Lower leg skin (tissue), 4 donors: ENCODE data around the gene MAD1L1. TPM values are rescaled to one million over a fixed set of nuclear protein-coding genes. Genes with fewer than 3 reads are reported as not detected.
A peak's percentile ranks its signal among the peaks of the same experiment; 100 is the strongest.

Experiments used
- DNase-seq, 2 donors: peaks; one replicate each; pipeline ENCODE4 v3.0.0-alpha.2; 2019; ENCODE audit warnings: low spot score in 2 of 2
- H3K4me3 ChIP-seq: fragments of 200-600 bp; sonication (generic); 2 replicates; pipeline ENCODE4 v1.5.1; 2017; ENCODE audit warnings: mild to moderate bottlenecking, low read depth; ENCODE audit not compliant: poor library complexity, severe bottlenecking
- POLR2A ChIP-seq, 2 donors: fragments of 450-650 bp; IDR thresholded peaks; one replicate each; pipeline ENCODE4 v1.6.1; 2016 to 2017; ENCODE audit warnings: antibody characterized with exemption in 2 of 2, mild to moderate bottlenecking in 1 of 2, moderate library complexity in 1 of 2
- WGBS, 2 donors: methylation state at CpG; one replicate each; pipeline ENCODE4 v1.1.5; 2018; 5-methylcytosine and 5-hydroxymethylcytosine counted together
- intact Hi-C: fragments of 100-400 bp; cut with DNase I; formaldehyde crosslinking; loops from one replicate; pipeline ENCODE4 v1.15.0; 2023; ENCODE audit warnings: low total_unique reads
- total RNA-seq, 4 donors: library from RNA; depleted of rRNA; stranded (reverse); fragments of >200 nt; gene quantifications; one replicate each; pipeline ENCODE4 v1.1.0, GENCODE V29; 2016
- TF ChIP-seq, protein P1 (sequence below), 3 donors: fragments of 450-650 bp; IDR thresholded peaks; one replicate each; pipeline ENCODE4 v1.5.1; 2016; ENCODE audit warnings: antibody characterized with exemption in 3 of 3, mild to moderate bottlenecking in 3 of 3, moderate library complexity in 2 of 3

MAD1L1 gene
- total RNA-seq, 4 donors from 2014 or later: 37.7 to 77.8 (median 59.4) TPM

DNA sequence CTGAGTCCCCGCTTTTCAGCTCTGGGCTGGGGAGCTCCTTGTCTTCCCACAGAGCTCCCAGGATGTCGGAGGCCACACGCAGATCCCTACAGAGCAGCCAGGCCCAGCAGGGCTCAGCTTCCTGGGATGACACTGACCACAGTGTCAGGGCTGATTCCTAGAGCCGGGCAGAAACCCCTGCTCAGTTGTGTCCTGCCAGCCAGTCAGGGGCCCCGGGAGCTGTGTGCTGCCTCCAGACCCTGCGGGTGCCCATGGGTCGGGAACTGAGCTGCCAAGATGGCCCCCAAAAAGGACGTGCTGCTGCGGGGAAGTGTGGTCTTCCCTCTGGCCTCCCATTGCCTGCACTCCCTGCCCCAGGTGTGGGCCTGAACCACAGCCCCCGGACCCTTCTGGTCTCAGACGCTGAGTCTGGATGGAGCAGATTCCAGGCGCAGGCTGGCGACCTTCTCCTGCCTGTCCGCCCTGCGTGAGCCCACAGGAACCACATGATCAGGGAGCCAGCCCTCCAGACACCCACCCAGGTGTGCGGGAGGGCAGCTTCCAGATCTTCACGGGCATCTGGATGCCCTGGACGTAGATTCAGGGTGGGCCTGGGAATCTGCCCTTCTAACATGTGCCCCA is 217.4 kb downstream of the MAD1L1 start:
- H3K4me3 ChIP-seq: no peak overlapping the region
- intact Hi-C loops: no loop called here
- WGBS, 2 donors: 92% methylated on average over 18 of the region's 18 CpGs
- peak in 1 of 2 donors; percentile 71 for DNase-seq
- no peak for TF ChIP-seq POLR2A (IDR thresholded peaks at IDR 0.05)
- TF ChIP-seq, protein P1, sequence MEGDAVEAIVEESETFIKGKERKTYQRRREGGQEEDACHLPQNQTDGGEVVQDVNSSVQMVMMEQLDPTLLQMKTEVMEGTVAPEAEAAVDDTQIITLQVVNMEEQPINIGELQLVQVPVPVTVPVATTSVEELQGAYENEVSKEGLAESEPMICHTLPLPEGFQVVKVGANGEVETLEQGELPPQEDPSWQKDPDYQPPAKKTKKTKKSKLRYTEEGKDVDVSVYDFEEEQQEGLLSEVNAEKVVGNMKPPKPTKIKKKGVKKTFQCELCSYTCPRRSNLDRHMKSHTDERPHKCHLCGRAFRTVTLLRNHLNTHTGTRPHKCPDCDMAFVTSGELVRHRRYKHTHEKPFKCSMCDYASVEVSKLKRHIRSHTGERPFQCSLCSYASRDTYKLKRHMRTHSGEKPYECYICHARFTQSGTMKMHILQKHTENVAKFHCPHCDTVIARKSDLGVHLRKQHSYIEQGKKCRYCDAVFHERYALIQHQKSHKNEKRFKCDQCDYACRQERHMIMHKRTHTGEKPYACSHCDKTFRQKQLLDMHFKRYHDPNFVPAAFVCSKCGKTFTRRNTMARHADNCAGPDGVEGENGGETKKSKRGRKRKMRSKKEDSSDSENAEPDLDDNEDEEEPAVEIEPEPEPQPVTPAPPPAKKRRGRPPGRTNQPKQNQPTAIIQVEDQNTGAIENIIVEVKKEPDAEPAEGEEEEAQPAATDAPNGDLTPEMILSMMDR (IDR thresholded peaks at IDR 0.05): no peak

DNA sequence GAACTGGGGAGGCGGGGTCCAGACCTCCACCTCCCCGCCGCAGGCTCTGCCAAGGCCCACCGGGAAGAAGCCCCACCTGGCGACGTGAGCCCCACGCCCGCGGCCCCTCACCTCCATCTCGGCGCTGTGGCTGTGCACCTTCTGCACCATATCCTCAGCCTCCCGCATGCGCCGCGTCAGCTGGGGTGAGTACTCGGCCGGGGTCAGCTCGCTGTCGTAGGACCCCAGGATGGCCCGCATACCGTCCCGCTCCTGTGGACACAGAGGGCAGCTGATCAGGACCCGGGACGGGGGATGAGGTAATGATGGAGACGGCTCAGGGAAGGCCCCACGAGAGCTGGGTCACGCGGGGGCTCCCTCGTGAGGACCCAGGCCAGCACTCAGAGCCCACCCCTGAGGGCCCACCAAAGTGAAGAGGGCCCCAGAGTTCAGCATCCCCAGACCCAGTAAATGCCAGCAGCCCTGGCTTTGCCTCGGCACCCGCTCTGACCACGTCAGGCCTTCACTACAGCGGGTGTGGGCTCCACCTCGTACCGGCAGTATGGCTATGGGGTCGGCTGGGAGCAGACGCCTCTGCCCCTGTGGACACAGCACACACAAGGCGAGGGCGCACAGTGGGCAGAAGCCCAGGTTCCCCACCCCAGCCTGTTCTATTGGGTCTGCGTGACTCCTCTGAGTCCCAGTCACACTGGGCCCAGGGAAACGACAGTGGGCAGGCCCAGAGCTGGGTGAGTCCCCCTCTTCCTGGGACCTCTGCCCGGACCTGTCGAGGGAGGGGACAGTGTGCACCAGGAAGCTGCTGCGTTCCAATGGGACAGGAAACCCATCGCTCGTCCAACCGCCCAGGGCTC is 218.1 kb downstream of the MAD1L1 start:
- TF ChIP-seq, protein P1 (IDR thresholded peaks at IDR 0.05): no peak
- no peak for TF ChIP-seq POLR2A (IDR thresholded peaks at IDR 0.05)
- no peak overlapping the region for H3K4me3 ChIP-seq
- intact Hi-C loops: no loop called here
- WGBS, 2 donors: 91 to 95% methylated on average over 37 to 40 of the region's 47 CpGs
- peak in 1 of 2 donors; percentile 85 for DNase-seq

DNA sequence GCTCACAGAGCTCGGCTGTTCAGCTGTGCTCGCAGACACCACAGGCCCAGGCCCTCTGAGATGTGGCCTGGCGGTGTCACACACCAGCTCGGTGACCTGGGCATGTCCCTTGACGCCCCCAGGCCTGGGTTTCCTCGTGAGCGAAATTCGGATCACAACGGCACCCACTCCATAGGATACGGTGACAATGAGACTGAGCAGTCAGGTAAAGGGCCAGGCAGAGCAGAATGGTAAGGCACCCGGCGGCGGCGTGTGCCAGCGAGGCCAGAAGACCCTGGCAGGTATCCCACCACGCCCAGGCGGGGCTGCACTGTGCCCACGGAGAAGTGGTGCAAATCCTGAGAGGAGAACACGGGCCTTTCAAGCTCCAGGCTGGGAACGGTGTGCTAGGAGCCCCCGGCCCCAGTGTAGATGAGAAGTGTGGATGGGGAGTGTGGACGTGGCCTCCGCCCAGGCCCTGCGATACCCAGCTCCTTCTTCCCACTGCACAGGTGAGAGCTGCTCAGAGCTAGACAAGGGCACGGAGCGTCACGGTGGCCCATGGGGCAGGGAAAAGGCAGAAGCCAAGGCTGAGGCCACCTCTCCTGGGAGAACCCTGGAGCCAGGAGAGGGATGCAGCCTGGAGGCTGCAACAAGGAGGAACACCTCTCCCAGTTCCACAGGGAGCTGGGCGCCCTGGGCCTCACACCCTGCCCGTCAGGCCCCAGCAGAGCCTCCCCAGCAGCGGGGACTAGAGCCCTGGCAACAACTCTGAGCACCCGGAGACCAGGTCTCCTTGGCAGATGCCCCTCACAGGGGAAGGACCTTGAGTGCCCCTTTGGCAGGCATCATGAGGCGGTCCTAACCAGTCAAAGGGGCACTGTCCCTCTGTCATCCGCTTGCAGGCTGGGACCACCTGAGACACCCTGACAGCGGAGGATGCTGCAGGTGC is 219.1 kb downstream of the MAD1L1 start:
- 89 to 91% methylated on average over 26 to 31 of the region's 34 CpGs for WGBS, 2 donors
- intact Hi-C loops: loop anchor here (2.0 kb wide), 1 partner anchor 67 kb away; no protein-coding TSS in a partner anchor
- TF ChIP-seq, protein P1 (IDR thresholded peaks at IDR 0.05): no peak
- no peak for TF ChIP-seq POLR2A (IDR thresholded peaks at IDR 0.05)
- no peak overlapping the region for H3K4me3 ChIP-seq
- peak in 1 of 2 donors; percentile 81 for DNase-seq

DNA sequence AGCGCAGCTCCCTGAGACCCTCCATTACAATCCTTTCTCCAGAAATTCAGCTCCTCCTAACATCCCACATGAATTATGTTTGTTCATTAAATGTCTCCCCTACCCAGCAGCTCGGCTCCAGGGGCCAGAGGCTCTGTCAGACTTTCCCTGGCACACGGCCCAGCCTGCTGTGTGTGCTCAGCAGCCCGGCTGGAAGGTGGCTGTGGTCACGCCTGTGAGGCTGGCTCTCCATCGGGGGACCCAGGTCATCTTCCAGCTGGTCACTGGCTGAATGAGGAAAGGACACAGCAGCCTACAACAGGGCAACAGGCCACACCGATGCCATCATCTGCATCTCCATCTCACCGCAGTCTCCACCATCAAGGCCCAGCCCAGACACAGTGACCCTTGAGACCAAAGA is 219.8 kb downstream of the MAD1L1 start:
- intact Hi-C loops: loop anchor here (2.0 kb wide), 1 partner anchor 68 kb away; no protein-coding TSS in a partner anchor
- no peak overlapping the region for H3K4me3 ChIP-seq
- peak in 1 of 2 donors; percentile 52 for DNase-seq

More for the DNA sequence above, 219.8 kb downstream of the MAD1L1 start:
- no peak for TF ChIP-seq POLR2A (IDR thresholded peaks at IDR 0.05)
- TF ChIP-seq, protein P1 (IDR thresholded peaks at IDR 0.05): no peak
- 59 to 71% methylated on average over 7 to 8 of the region's 8 CpGs for WGBS, 2 donors
